ENCODE data around the gene LINC01488. TPM values are rescaled to one million over a fixed set of nuclear protein-coding genes. Genes with fewer than 3 reads are reported as not detected.

LINC01488 gene
- total RNA-seq, 1 donor from 2014 or later = not detected

DNA sequence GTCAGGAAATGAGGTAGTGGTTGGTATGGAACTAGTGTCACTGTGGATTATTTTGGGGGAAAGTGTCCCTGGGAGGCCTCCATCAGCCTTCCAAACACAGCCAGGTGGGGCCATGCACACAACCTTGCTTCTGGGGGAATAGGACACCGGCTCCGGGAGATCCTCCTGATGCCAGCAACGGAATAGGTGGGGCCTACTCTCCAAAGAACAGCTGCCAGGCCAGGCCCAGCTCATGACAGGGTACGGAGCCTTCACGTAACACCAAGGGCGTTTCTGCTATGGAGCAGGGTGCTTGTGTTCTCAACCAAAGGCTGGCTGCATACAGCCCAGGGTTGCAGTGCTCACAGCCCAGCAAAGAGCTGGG is 30.6 kb upstream of the LINC01488 start:
- DNase-seq (ENCODE audit: low read depth) (no peak), FAIRE-seq (no peak)
- Histone ChIP-seq H4K20me1 (ENCODE audit: insufficient read depth, low read length) (no peaks in the 10 kb centered on the region), H2AFZ (ENCODE audit: low read depth, low read length) (no peak overlapping the region), H3K4me2 (ENCODE audit: low read length) (no peak overlapping the region), H3K79me2 (ENCODE audit: insufficient read depth, low read length) (no peaks in the 10 kb centered on the region), H3K4me1 (ENCODE audit: insufficient read depth, low read length) (peaks cover 27% of the 10 kb centered on the region), H3K4me3 (ENCODE audit: insufficient read depth, low read depth, low read length) (no peak overlapping the region), H3K27me3 (ENCODE audit: insufficient read depth, low read length) (no peaks in the 10 kb centered on the region), H3K9ac (ENCODE audit: low read length) (no peak overlapping the region), H3K9me3 (ENCODE audit: insufficient read depth, low read depth, low read length) (no peaks in the 10 kb centered on the region), H3K27ac (ENCODE audit: low read depth, low read length) (no peak overlapping the region), H3K36me3 (ENCODE audit: insufficient read depth, low read length) (no peaks in the 10 kb centered on the region)
- Mint-ChIP-seq H3K4me1 (ENCODE audit: low read depth, unreplicated experiment) (peaks cover 2% of the 10 kb centered on the region), H3K9me3 (ENCODE audit: unreplicated experiment) (peaks cover 19% of the 10 kb centered on the region), H3K36me3 (ENCODE audit: low read depth, unreplicated experiment) (peaks cover 2% of the 10 kb centered on the region), H3K27ac (ENCODE audit: unreplicated experiment) (no peak overlapping the region), H3K4me3 (ENCODE audit: unreplicated experiment) (no peak overlapping the region), H3K27me3 (ENCODE audit: low read depth, unreplicated experiment) (peaks cover 37% of the 10 kb centered on the region)
- TF ChIP-seq, protein P1, sequence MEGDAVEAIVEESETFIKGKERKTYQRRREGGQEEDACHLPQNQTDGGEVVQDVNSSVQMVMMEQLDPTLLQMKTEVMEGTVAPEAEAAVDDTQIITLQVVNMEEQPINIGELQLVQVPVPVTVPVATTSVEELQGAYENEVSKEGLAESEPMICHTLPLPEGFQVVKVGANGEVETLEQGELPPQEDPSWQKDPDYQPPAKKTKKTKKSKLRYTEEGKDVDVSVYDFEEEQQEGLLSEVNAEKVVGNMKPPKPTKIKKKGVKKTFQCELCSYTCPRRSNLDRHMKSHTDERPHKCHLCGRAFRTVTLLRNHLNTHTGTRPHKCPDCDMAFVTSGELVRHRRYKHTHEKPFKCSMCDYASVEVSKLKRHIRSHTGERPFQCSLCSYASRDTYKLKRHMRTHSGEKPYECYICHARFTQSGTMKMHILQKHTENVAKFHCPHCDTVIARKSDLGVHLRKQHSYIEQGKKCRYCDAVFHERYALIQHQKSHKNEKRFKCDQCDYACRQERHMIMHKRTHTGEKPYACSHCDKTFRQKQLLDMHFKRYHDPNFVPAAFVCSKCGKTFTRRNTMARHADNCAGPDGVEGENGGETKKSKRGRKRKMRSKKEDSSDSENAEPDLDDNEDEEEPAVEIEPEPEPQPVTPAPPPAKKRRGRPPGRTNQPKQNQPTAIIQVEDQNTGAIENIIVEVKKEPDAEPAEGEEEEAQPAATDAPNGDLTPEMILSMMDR (IDR thresholded peaks at IDR 0.05; ENCODE audit: insufficient read depth, low read depth, low read length) = no peak
- no peak for TF ChIP-seq EZH2 (IDR thresholded peaks at IDR 0.05; ENCODE audit: insufficient read depth, low read length)

DNA sequence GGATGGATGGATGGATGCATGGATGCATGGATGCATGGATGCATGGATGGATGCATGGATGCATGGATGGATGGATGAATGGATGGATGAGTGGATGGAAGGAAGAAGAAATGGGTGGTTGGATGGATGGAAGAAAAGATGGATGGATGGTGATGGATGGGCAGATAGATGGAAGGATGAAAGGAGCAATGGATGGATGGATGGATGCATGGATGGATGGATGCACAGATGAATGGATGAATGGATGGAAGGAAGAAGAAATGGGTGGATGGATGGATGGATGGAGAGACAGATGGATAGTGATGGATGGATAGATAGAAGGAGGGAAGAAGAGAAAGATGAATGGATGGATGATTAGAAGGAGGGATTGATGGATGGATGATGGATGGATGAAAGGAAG is 30.2 kb upstream of the LINC01488 start:
- Mint-ChIP-seq H3K27me3 (ENCODE audit: low read depth, unreplicated experiment) (peaks cover 41% of the 10 kb centered on the region), H3K9me3 (ENCODE audit: unreplicated experiment) (peaks cover 21% of the 10 kb centered on the region), H3K36me3 (ENCODE audit: low read depth, unreplicated experiment) (peaks cover 2% of the 10 kb centered on the region), H3K4me3 (ENCODE audit: unreplicated experiment) (no peak overlapping the region), H3K27ac (ENCODE audit: unreplicated experiment) (no peak overlapping the region), H3K4me1 (ENCODE audit: low read depth, unreplicated experiment) (peaks cover 2% of the 10 kb centered on the region)
- H2AFZ ChIP-seq (ENCODE audit: low read depth, low read length) = no peak overlapping the region
- H3K36me3 ChIP-seq (ENCODE audit: insufficient read depth, low read length) = no peaks in the 10 kb centered on the region
- no peaks in the 10 kb centered on the region for H3K79me2 ChIP-seq (ENCODE audit: insufficient read depth, low read length)
- no peak overlapping the region for H3K27ac ChIP-seq (ENCODE audit: low read depth, low read length)
- DNase-seq (ENCODE audit: low read depth) (no peak), FAIRE-seq (no peak)
- peaks cover 27% of the 10 kb centered on the region for H3K4me1 ChIP-seq (ENCODE audit: insufficient read depth, low read length)
- H4K20me1 ChIP-seq (ENCODE audit: insufficient read depth, low read length) = no peaks in the 10 kb centered on the region
- no peak overlapping the region for H3K4me2 ChIP-seq (ENCODE audit: low read length)
- H3K9ac ChIP-seq (ENCODE audit: low read length) = no peak overlapping the region
- no peaks in the 10 kb centered on the region for H3K27me3 ChIP-seq (ENCODE audit: insufficient read depth, low read length)
- H3K9me3 ChIP-seq (ENCODE audit: insufficient read depth, low read depth, low read length) = no peaks in the 10 kb centered on the region
- TF ChIP-seq EZH2 (IDR thresholded peaks at IDR 0.05; ENCODE audit: insufficient read depth, low read length) = no peak
- TF ChIP-seq, protein P1 (IDR thresholded peaks at IDR 0.05; ENCODE audit: insufficient read depth, low read depth, low read length) = no peak
- no peak overlapping the region for H3K4me3 ChIP-seq (ENCODE audit: insufficient read depth, low read depth, low read length)

DNA sequence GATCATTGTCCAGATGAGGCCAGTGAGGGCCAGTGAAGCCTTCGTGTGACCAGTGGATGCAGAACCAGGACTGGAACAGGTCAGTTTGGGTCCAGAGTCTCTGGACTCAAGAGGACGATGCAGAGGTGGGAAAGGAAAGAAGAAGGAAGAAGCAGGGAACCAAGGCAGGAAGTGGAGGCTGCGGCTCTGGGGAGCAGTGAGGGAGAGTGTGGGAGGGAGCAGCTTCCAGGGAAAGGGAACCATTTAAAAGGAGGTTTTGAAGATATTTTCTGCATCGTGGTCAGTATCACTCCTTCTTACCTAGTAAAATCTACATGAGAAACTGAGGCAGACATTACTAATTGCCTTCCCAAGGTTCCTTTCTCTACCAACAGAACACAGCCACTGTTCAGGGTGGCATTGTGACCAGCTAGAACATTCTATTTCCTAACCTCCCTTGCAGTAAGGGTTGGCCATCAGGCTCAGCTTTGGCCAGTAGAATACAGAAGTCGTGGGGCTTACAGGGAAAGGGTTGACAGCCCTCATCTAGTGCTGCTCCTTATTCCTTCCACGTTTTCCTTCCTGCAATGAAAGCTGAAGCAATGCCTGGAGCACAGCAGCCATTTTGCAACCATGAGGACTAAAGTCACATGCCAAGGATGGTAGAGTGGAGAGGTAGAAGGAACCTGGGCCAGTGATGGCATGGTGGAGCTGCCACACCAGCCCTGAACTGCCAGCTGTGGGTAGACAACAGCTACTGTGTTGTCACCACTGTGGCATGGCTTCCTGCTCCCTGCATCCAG is 29.1 kb upstream of the LINC01488 start:
- Mint-ChIP-seq H3K27ac (ENCODE audit: unreplicated experiment) (no peak overlapping the region), H3K9me3 (ENCODE audit: unreplicated experiment) (peaks cover 23% of the 10 kb centered on the region), H3K4me1 (ENCODE audit: low read depth, unreplicated experiment) (peaks cover 2% of the 10 kb centered on the region), H3K4me3 (ENCODE audit: unreplicated experiment) (no peak overlapping the region), H3K36me3 (ENCODE audit: low read depth, unreplicated experiment) (peaks cover 2% of the 10 kb centered on the region), H3K27me3 (ENCODE audit: low read depth, unreplicated experiment) (peaks cover 37% of the 10 kb centered on the region)
- Histone ChIP-seq H4K20me1 (ENCODE audit: insufficient read depth, low read length) (no peaks in the 10 kb centered on the region), H3K36me3 (ENCODE audit: insufficient read depth, low read length) (no peaks in the 10 kb centered on the region), H3K4me2 (ENCODE audit: low read length) (no peak overlapping the region), H3K79me2 (ENCODE audit: insufficient read depth, low read length) (no peaks in the 10 kb centered on the region), H3K4me3 (ENCODE audit: insufficient read depth, low read depth, low read length) (no peak overlapping the region), H2AFZ (ENCODE audit: low read depth, low read length) (no peak overlapping the region), H3K9me3 (ENCODE audit: insufficient read depth, low read depth, low read length) (no peaks in the 10 kb centered on the region), H3K27me3 (ENCODE audit: insufficient read depth, low read length) (no peaks in the 10 kb centered on the region), H3K27ac (ENCODE audit: low read depth, low read length) (no peak overlapping the region), H3K9ac (ENCODE audit: low read length) (no peak overlapping the region), H3K4me1 (ENCODE audit: insufficient read depth, low read length) (peaks cover 27% of the 10 kb centered on the region)
- no peak for FAIRE-seq
- TF ChIP-seq EZH2 (IDR thresholded peaks at IDR 0.05; ENCODE audit: insufficient read depth, low read length) = no peak
- no peak for DNase-seq (ENCODE audit: low read depth)
